Heart right ventricle (tissue), 16 donors: ENCODE data around the gene LONP1. TPM values are rescaled to one million over a fixed set of nuclear protein-coding genes. Genes with fewer than 3 reads are reported as not detected.

Experiments used
- ATAC-seq, 8 donors: fragments of 200-7000 bp; cut with Tn5 transposase; one replicate each; pipeline ENCODE4 v1.9.1; 2020; ENCODE audit warnings: mild to moderate bottlenecking in 8 of 8, moderate library complexity in 8 of 8, moderate number of reproducible peaks in 1 of 8
- DNase-seq, 2 donors: peaks; one replicate each; pipeline ENCODE4 v3.0.0-alpha.2; 2020
- H3K27ac ChIP-seq, 10 donors: fragments of 200-600 bp; sonication (generic) in 2 of 10; one replicate each; pipeline versions ENCODE4 v1.5.0 to v1.8.0; 2020 to 2022; ENCODE audit warnings: mild to moderate bottlenecking in 3 of 10
- H3K27me3 ChIP-seq, 7 donors: fragments of 200-600 bp; one replicate each; pipeline ENCODE4 v1.8.0; 2021 to 2022; ENCODE audit warnings: mild to moderate bottlenecking in 2 of 7
- H3K36me3 ChIP-seq, 9 donors: fragments of 200-600 bp; sonication (generic) in 1 of 9; one replicate each; pipeline versions ENCODE4 v1.5.0 to v1.8.0; 2020 to 2022; ENCODE audit warnings: mild to moderate bottlenecking in 2 of 9
- H3K4me1 ChIP-seq, 9 donors: fragments of 200-600 bp; sonication (generic) in 1 of 9; one replicate each; pipeline versions ENCODE4 v1.5.0 to v1.8.0; 2020 to 2022; ENCODE audit warnings: mild to moderate bottlenecking in 4 of 9
- H3K4me3 ChIP-seq, 10 donors: fragments of 200-600 bp; sonication (generic) in 2 of 10; one replicate each; pipeline versions ENCODE4 v1.5.0 to v1.8.0; 2020 to 2022; ENCODE audit warnings: mild to moderate bottlenecking in 7 of 10, moderate library complexity in 2 of 10
- H3K9me3 ChIP-seq, 11 donors: fragments of 200-600 bp in 10 of 11; sonication (generic) in 2 of 11; one replicate each; pipeline versions ENCODE4 v1.5.0 to v1.8.0; 2013 to 2022; ENCODE audit warnings: mild to moderate bottlenecking in 2 of 11, control low read depth in 1 of 11, moderate library complexity in 1 of 11
- WGBS, 2 donors: extraction: QIAGEN DNeasy Blood & Tissue Kit; methylation state at CpG; one replicate each; pipeline ENCODE4 v1.1.7; 2013; ENCODE audit warnings: inconsistent platforms in 1 of 2; 5-methylcytosine and 5-hydroxymethylcytosine counted together
- intact Hi-C, 10 donors: fragments of 100-400 bp; cut with DNase I; formaldehyde crosslinking; loops; one replicate each; pipeline versions ENCODE4 v1.11.1 to v1.14.2; 2022
- polyA plus RNA-seq, 2 donors: library from polyadenylated mRNA; stranded (reverse); fragments of 200-250 nt; gene quantifications; one replicate each; pipeline ENCODE4 v1.2.3, GENCODE V29; 2013
- total RNA-seq, 10 donors: library from RNA; stranded (reverse); fragmentation: NEBNext Ultra II Directional in 3 of 10; extraction: Animal tissue kit (Norgen Biotek cat#: 25700) in 3 of 10; gene quantifications; one replicate each; pipeline versions ENCODE4 v1.2.1 to v1.2.4, GENCODE V29; 2021 to 2023
- TF ChIP-seq, protein P1 (sequence below), 9 donors: fragments of 200-600 bp; sonication (generic) in 2 of 9; IDR thresholded peaks; one replicate each; pipeline versions ENCODE4 v1.5.0 to v1.8.0; 2021 to 2022; ENCODE audit warnings: antibody characterized with exemption in 9 of 9, mild to moderate bottlenecking in 5 of 9, moderate library complexity in 1 of 9
- donor health status: Arrhythmogenic right ventricular cardiomyopathy.
- donor health status: ischemic (EF 13 %, LVEDD 7.1; RV severe dilation, severe dysfunction).
- donor health status: healthy with polysubstance abuse.
- donor health status: DM: no; HTN: yes; CAD: no.
- donor health status: DM: no; HTN: no; CAD: no.
- donor health status: ischemic (EF 25% LVEDD 6.9; RV normal size, moderate dysfunction).
- donor health status: ischemic (EF 25% LVEDD 5.7; RV mildly dilated, moderate dysfunction).
- donor health status: healthy.
- donor health status: DM: yes; HTN: yes; CAD: no.
- donor health status: Ischemic cardiomyopathy.
- donor health status: ischemic (EF 35%, LVEDD 5.7; RV mildly dilated, moderate dysfunction).
- donor health status: nonischemic (EF 11% LVEDD 7.7; RV severe dilation, severe dysfunction).
- donor health status: DM: yes; HTN: yes; CAD: no.
- donor health status: PGD.
- donor health status: ischemic (EF 29% LVEDD 5.4; RV normal size, mild dysfunction).
- donor health status: nonischemic (EF 23%, LVEDD 6.1; RV moderate dilation, normal function).

Gene LONP1
- total and polyA plus RNA-seq, 12 donors = 71.4 to 121 (median 90.5) TPM

DNA sequence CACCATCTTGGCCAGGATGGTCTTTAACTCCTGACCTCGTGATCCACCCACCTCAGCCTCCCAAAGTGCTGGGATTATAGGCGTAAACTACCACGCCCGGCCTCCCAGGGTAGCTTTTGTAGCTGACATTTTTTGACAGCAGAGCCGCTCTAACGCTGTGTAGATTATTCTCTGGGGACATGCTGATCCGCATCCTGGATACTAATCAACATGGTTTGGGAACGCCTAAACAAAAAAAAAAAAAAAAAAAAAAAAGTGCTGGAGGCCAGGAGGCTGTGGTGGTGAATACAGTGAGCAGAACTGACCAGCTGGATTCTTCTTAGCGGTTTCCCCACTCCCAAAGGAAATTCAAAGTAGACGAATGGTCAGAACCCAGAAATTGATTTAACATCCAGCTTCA lies 5.1 kb downstream of the LONP1 start:
- Histone ChIP-seq H3K27ac (peak overlapping the region in 6 of 10 donors; percentile 5 to 55 (median 20)), H3K9me3 (no peaks in the 10 kb centered on the region), H3K36me3 (peaks cover 0 to 52% (median 35%) of the 10 kb centered on the region in 9 donors), H3K4me3 (no peak overlapping the region), H3K4me1 (peaks cover 0 to 40% (median 25%) of the 10 kb centered on the region in 9 donors), H3K27me3 (no peaks in the 10 kb centered on the region)
- peak in 6 of 8 donors; percentile 16 to 76 (median 52) for ATAC-seq
- TF ChIP-seq, protein P1, sequence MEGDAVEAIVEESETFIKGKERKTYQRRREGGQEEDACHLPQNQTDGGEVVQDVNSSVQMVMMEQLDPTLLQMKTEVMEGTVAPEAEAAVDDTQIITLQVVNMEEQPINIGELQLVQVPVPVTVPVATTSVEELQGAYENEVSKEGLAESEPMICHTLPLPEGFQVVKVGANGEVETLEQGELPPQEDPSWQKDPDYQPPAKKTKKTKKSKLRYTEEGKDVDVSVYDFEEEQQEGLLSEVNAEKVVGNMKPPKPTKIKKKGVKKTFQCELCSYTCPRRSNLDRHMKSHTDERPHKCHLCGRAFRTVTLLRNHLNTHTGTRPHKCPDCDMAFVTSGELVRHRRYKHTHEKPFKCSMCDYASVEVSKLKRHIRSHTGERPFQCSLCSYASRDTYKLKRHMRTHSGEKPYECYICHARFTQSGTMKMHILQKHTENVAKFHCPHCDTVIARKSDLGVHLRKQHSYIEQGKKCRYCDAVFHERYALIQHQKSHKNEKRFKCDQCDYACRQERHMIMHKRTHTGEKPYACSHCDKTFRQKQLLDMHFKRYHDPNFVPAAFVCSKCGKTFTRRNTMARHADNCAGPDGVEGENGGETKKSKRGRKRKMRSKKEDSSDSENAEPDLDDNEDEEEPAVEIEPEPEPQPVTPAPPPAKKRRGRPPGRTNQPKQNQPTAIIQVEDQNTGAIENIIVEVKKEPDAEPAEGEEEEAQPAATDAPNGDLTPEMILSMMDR (IDR thresholded peaks at IDR 0.05) = no peak
- no peak for DNase-seq
- WGBS, 2 donors = 64 to 74% methylated on average over 10 of the region's 10 CpGs
- intact Hi-C loops = loop anchor here in 1 of 10 donors (2.0 kb wide), 1 partner anchor 24 kb away; the partner anchor contains the start of gene RPL36

DNA sequence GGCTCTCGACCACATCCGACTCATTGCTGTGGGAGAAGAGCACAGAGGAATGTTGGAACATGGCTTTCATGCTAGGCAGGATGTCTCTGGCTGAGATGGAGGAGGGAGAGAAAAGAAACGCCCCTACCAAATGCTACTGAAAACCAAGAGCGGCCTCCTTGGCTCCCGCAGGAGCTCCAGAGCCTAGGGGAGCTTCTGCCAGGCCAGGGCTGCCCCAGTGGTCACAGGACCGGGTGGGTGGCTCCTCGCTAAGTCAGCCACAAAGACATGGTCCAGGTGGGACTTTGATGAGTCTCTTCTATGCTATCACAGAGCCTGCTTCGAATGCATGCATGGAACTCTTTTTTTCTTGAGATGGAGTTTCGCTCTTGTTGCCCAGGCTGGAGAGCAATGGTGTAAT lies 6.7 kb downstream of the LONP1 start:
- peaks cover 0 to 68% (median 38%) of the 10 kb centered on the region in 9 donors for H3K36me3 ChIP-seq
- H3K9me3 ChIP-seq = no peaks in the 10 kb centered on the region
- H3K4me3 ChIP-seq = no peak overlapping the region
- no peak overlapping the region for H3K27ac ChIP-seq
- whole genome bisulfite sequencing, 2 donors = 93% methylated on average over 9 of the region's 9 CpGs
- intact Hi-C loops = no loop called here
- ATAC-seq (no peak), DNase-seq (no peak)
- peaks cover 0 to 28% (median 11%) of the 10 kb centered on the region in 9 donors for H3K4me1 ChIP-seq
- TF ChIP-seq, protein P1 (IDR thresholded peaks at IDR 0.05) = no peak
- H3K27me3 ChIP-seq = no peaks in the 10 kb centered on the region

DNA sequence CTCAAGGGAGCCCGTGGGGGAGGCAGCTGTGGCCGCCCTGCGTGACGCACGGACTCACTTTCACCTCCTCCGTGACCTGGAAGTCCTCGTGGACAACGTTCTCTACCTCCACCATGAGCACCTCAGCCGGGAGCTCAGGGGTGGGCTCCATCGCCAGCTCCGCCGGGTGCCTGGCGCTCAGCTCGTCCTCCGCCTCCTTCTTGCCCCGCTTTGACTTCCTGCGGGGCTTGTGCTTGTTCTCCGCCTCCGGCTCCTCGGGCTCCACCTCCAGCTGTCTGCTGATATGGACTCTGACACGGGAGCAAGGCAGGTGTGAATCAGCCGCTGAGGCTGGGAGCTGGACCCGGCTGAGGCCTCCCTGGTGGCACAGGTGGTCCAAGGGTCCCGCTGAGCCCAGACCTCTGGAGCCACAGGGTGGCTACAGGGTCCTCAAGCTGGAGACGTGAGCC lies 8.2 kb downstream of the LONP1 start:
- ATAC-seq (no peak), DNase-seq (no peak)
- Histone ChIP-seq H3K36me3 (peaks cover 0 to 81% (median 51%) of the 10 kb centered on the region in 9 donors), H3K4me3 (no peak overlapping the region), H3K9me3 (no peaks in the 10 kb centered on the region), H3K27me3 (no peaks in the 10 kb centered on the region), H3K27ac (no peak overlapping the region), H3K4me1 (peaks cover 0 to 17% (median 3%) of the 10 kb centered on the region in 9 donors)
- WGBS, 2 donors = 86 to 91% methylated on average over 24 to 25 of the region's 25 CpGs
- TF ChIP-seq, protein P1 (IDR thresholded peaks at IDR 0.05) = no peak
- intact Hi-C loops = no loop called here

DNA sequence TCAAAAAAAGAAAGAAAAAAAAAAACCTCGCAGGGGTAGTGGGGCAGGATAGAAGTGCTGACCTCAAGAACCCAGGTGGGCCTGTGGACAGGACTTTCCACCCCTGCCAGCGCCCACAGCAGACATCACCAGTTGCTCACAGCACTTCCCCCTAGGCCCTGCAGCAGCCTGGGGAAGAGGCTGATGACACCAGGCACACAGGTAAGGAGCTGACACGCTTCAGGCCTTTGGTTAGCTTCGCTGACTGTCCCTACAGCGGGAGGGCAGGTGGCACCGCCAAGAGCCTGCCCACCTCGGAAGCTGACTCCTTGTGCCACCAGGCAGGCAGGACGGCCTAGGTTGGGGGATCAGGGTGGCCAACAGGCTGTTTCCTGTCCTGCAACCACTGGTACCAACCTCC lies 8.9 kb downstream of the LONP1 start:
- no peak overlapping the region for H3K4me3 ChIP-seq
- H3K27me3 ChIP-seq = no peaks in the 10 kb centered on the region
- no peak for DNase-seq
- peaks cover 0 to 88% (median 58%) of the 10 kb centered on the region in 9 donors for H3K36me3 ChIP-seq
- 94 to 96% methylated on average over 8 of the region's 8 CpGs for WGBS, 2 donors
- H3K27ac ChIP-seq = no peak overlapping the region
- H3K9me3 ChIP-seq = no peaks in the 10 kb centered on the region
- TF ChIP-seq, protein P1 (IDR thresholded peaks at IDR 0.05) = no peak
- no peak for ATAC-seq
- peaks cover 0 to 13% (median 3%) of the 10 kb centered on the region in 9 donors for H3K4me1 ChIP-seq
- intact Hi-C loops = no loop called here
